NCI-H69 (cell line): ENCODE measurements around the gene GABRB2.
"Not testable (repeated sequence)": the region's sequence is repeated elsewhere in the genome, so short reads cannot be mapped to it uniquely, and the experiment has no call there.

Experiments
- DNase-seq: peaks from one replicate; lab custom pipeline; 2025; lab: John Stamatoyannopoulos, UW

GABRB2 gene

DNA sequence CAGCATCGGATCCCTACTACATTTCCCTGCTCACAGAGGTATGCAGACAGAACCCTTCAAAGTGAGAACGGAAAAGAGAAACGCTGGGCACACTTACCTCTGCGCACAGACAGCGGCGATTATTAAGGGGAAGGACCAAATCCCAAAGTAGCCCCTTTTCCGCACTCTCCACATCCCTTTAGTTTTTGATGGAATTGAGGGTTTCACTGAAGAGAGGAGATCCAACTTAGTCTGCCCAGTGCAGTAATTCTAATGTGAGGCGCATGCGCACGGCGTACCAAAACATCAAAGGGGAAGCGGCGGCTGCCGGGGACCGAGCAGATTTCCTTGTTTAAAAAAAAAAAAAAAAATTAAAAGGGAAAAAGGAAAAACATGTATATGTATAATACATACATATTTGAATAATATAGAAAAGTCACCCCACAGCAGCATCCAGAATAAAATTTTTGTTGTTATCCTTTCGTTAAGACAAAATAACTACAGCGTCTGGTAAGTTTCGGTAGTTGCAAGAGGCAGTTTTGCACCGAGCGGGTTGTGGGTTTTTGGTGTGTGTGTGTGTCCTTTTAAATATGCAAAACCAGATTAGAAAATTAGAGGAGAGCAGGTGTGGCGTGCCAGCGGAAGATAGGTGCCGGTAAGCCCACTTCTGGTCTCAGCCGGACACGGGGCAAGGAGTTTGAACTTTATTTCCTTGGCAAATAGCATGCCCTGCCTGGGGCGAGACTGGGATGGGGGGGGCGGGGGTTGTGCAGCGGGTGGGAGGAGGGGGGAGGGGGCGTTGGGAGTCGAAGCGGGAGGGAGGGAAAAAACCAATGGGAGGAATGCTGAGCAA lies at the start of gene GABRB2:
GABRB2 (minus strand) TSS at position 256 of the 832 bp plus-strand sequence; CDS start at position 174, 82 bp downstream.
- DNase-seq: peak; percentile 51

DNA sequence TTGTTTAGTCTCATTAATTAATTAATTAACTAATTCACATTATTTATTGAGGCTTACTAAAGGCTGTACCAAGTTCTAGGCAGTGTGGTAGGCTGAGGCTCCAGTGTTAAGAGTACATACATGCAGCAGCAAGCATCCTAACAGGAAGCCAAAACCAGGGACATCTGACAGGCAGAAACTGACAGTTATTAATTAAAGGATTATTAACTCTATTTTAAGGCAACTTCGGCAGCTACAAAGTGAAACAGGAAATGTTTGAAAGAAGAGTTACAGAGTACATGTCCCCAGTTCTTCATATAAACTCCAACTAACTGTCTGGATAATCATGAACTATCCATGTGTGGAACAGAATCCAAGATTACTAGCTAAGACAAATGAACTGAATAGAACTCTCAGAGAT lies 39.3 kb upstream of the GABRB2 start:
- DNase-seq: no peak

DNA sequence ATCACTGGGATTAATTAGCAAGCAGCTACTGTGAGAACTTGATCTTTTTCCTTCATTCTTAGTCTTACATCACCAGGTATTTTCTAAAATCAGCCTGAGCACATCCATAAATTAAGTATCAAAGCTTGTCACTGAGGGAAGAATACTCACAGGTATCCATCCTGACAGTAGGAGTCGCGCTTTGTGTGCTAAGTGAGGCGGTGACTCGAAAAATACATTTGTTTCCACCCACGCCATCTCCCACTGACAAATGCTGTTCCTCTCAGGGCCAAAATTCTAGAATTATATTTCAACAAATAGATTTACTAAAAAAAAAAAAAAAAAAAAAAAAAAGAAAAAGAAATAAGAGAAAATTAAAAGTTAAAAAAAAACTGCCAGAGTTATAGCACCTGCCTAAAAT lies 34.1 kb upstream of the GABRB2 start:
- no peak for DNase-seq

GRCh38 chr5:161572914-161573313 lies 26.4 kb upstream of the GABRB2 start:
- no peak for DNase-seq

DNA sequence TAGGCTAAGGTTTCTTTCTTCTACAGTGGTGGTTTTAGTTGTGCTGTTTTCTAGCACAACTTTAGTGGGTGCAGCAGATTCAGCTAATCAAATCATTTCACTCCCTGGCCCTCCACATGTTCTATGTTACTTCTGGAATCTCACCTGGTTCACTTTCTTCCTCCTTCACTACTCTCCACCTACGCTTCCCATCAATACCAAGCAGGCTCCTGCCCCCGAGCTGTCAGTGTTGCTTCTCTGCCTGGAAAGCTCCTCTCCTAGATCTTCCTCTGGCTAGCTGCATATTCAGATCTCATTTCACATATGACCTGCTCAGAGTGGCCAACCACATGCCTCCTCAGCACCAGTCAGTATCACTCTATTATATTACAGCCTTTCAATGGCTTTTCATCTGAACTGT lies 19.6 kb upstream of the GABRB2 start:
- no peak for DNase-seq

DNA sequence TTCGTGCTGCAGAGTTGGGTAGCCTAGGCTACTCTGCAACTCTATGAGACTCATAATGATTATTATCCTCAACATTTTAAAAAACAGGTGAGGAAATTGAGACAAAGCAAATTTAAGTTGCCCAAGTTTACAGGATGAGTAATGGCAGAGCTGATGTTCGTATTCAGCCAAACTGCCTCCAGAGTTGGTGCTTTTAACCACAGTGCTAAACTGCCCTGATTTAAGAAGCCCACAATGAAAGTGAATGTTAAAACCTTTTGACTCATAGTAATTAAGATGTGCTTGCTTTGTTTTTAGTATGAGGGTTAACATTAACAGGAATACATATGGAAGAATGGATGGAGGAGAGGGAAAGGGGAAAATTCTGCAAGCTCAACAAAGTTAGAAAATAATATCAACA lies 15.9 kb upstream of the GABRB2 start:
- no peak for DNase-seq

- DNase-seq: no peak
These were observed 2.6 kb upstream of the GABRB2 start for GRCh38 chr5:161549106-161549505.

DNA sequence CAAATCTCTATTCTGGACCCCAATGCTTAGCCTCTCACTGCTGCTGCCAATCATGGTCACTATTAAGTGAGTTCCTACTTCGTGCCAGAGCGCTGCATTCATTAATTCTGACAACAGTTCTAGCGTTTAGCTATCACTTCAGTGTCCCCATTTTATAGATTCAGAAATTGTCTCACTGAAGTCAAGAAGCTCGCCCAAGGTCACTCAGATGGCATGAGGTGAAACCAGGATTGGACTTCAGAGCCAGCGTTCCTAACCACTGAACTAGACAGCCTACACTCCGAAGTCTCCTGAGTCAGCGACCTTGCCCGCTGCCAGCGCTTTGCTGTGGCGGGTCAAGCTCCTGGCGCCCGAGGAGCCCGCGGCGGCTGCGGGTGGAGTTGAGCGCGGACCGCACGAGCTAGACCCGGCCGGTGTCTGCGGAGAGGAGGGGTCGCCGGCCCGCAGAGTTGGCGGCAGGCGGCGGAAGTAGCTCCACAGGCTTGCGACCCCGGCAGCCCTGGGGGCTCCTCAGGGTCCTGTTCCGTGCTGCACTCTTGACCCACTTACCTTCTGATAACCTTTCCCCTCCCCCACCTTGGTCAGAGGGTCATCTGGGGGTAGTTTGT lies 2.1 kb upstream of the GABRB2 start:
- DNase-seq: no peak

DNA sequence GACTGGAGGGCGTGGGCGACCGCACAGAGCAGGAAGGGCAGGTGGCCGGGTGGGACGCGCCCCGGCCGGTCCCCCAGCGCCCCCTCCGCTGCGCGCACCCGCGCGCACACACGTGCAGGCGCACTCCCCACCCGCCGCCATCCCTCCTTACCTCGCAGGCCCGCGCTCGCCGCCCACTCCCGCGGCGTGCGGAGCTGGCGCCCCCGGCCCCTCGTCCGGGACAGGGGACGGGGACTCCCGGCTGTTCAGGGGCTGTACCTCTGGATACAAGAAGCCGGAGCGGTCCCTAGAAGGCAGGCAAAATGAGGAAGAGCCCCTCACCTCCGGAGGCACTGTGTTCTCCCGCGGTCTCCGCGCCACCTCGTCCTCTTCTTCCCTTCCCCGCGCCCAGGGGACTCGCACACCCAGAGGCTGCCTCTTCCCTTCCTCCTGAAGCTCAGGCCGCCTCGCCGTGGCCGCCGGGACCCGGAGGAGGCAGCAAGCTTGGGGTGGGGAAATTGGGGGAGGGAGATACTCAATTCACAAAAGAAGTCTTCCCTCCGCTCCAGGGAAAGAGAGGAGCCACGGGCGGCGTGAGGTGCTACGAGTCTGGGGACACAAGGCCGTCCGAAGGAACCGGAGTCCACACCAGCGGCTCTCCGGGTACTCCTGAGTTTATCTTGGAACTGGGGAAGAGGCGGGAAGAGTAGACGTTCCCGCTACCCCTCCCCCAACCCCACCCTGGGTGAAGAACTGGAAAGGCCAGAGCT lies 1.4 kb upstream of the GABRB2 start:
- DNase-seq: peak; percentile 27

GRCh38 chr5:161547406-161547737 lies 847 bp upstream of the GABRB2 start:
- DNase-seq: peak; percentile 12

- no peak for DNase-seq
These were observed 443 bp downstream of the GABRB2 start for GRCh38 chr5:161546095-161546469.

DNA sequence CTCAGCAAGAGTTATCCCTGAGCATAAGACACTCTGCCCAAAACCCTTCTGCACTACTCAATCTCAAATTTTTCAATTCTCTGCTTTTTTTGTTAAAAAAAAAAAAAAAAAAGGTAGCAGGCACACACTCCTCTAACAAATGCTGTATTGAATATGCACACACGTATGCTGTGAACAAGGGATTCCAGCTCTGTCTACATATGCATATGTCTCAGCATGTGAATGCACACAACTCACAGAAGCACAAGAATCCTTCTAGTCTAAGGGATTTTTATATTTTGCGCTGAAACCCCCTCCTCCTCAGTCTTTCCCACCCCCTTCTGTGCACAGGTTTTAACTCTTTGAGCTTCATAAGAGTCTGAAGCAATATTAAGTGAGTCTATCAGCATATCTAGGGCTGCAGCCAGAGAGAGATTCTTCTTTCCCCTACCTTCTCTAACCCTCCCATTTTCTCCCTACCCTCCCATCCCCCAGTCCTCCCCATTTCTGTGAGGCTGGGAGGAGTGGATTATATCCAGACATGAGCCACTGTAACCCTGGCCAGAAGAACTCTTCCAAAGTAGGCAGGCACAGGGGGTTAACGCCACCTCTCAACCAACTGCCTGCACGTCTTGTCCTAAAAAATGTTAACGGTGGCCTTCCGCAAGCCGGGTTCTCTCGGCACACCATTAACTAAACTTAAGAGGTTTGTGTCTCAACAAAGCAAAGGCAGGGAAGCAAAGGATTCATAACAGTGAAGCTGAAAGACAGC lies 1.0 kb downstream of the GABRB2 start:
- DNase-seq: no peak

GRCh38 chr5:161544350-161544765 lies 2.2 kb downstream of the GABRB2 start:
- peak; percentile 55 for DNase-seq

DNA sequence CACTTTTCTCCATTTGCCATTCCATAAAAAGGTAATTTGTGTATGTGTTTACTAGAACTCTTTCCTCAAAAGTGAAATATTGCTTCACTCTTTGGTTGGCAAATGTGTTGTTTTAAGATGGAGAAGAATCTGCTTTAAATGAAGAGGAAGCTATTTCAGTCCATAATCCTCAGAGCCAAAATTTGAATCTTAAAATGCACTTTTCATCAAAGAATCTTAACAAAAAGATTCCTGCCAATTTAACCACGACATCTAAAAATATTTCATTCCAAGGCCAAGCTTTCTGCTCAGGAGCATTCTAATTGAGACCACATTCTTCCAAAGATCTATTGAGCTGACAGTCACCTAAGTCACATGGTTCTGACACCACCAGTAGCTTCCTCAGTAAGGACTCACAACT lies 7.5 kb downstream of the GABRB2 start:
- no peak for DNase-seq

GRCh38 chr5:161535762-161536161 lies 10.8 kb downstream of the GABRB2 start:
- no peak for DNase-seq

DNA sequence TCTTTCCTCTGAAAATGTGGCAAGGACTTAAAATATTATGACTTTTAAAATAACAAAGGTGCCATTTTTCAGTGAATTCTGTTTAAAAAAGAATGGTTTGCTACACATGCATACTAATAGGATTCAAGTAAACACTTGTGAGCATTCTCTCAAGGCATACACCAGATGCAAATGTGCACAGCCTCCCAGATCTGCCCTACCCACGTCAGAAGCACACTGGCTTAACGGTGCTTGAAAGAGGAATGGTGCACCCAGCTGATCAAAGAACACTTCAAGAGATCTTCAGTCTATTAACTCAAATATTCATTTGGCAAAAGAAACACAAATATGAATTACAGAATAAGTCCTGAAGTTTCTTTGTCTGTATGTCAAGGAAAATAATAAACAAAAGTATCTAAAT lies 15.8 kb downstream of the GABRB2 start:
- DNase-seq: no peak

- no peak for DNase-seq
These were observed 32.6 kb downstream of the GABRB2 start for GRCh38 chr5:161513942-161514341.

GRCh38 chr5:161507591-161507990 lies 38.9 kb downstream of the GABRB2 start:
- DNase-seq: no peak

- DNase-seq: not testable (repeated sequence)
These were observed 41.4 kb downstream of the GABRB2 start for GRCh38 chr5:161505160-161505559.

GRCh38 chr5:161498531-161498930 lies 48.0 kb downstream of the GABRB2 start:
- DNase-seq: no peak

- DNase-seq: no peak
These were observed 62.8 kb downstream of the GABRB2 start for GRCh38 chr5:161483721-161484120.

GRCh38 chr5:161481922-161482321 lies 64.6 kb downstream of the GABRB2 start:
- DNase-seq: no peak
